Left lung (tissue), 10 donors: Measurements from ENCODE around the gene SKIDA1. TPM values are rescaled to one million over a fixed set of nuclear protein-coding genes. Genes with fewer than 3 reads are reported as not detected.

Source experiments
- ATAC-seq: fragments of 200-7000 bp; cut with Tn5 transposase; one replicate; pipeline ENCODE4 v1.9.1; 2020; ENCODE audit warnings: moderate library complexity
- DNase-seq, 4 donors: peaks; one replicate each; pipeline ENCODE4 v3.0.0-alpha.2; 2013 to 2020
- H3K27ac ChIP-seq, 2 donors: fragments of 200-600 bp; sonication (generic) in 1 of 2; one replicate each; pipeline versions ENCODE4 v1.5.0 to v1.8.0; 2020 to 2021
- H3K27me3 ChIP-seq, 2 donors: fragments of 200-600 bp; sonication (generic) in 1 of 2; one replicate each; pipeline versions ENCODE4 v1.5.0 to v1.8.0; 2020 to 2021
- H3K36me3 ChIP-seq, 2 donors: fragments of 200-600 bp; sonication (generic) in 1 of 2; one replicate each; pipeline versions ENCODE4 v1.5.0 to v1.8.0; 2020 to 2021
- H3K4me1 ChIP-seq, 2 donors: fragments of 200-600 bp; one replicate each; pipeline ENCODE4 v1.8.0; 2021
- H3K4me3 ChIP-seq, 2 donors: fragments of 200-600 bp; sonication (generic) in 1 of 2; one replicate each; pipeline versions ENCODE4 v1.5.0 to v1.8.0; 2020 to 2021; ENCODE audit warnings: mild to moderate bottlenecking in 1 of 2
- H3K9me3 ChIP-seq, 2 donors: fragments of 200-600 bp; sonication (generic) in 1 of 2; one replicate each; pipeline versions ENCODE4 v1.5.0 to v1.8.0; 2020 to 2021
- intact Hi-C, 2 donors: fragments of 100-400 bp; cut with DNase I; formaldehyde crosslinking; loops; one replicate each; pipeline versions ENCODE4 v1.11.2 to v1.14.2; 2022
- microRNA-seq, 2 donors: library from miRNA; unstranded; fragments of <30 nt; microRNA quantifications; one replicate each; pipeline ENCODE4, GENCODE V29; 2019
- polyA plus RNA-seq, 6 donors: library from polyadenylated mRNA; unstranded; fragments of 120-200 nt; gene quantifications; one replicate each; pipeline ENCODE4 v1.2.1, GENCODE V29; 2013; ENCODE audit not compliant: insufficient read length in 6 of 6
- total RNA-seq, 2 donors: library from RNA; stranded (reverse); fragmentation: NEBNext Ultra II Directional; extraction: Animal tissue kit (Norgen Biotek cat#: 25700); gene quantifications; one replicate each; pipeline ENCODE4 v1.2.1, GENCODE V29; 2021
- TF ChIP-seq, protein P1 (sequence below), 2 donors: fragments of 200-600 bp; sonication (generic) in 1 of 2; IDR thresholded peaks; one replicate each; pipeline versions ENCODE4 v1.5.0 to v1.8.0; 2021; ENCODE audit warnings: antibody characterized with exemption in 2 of 2
- donor health status: DM: no; HTN: yes; CAD: no.
- donor health status: DM: no; HTN: no; CAD: no.

Gene SKIDA1
- total and polyA plus RNA-seq, 8 donors: 1.2 to 6.2 (median 4.9) TPM

DNA sequence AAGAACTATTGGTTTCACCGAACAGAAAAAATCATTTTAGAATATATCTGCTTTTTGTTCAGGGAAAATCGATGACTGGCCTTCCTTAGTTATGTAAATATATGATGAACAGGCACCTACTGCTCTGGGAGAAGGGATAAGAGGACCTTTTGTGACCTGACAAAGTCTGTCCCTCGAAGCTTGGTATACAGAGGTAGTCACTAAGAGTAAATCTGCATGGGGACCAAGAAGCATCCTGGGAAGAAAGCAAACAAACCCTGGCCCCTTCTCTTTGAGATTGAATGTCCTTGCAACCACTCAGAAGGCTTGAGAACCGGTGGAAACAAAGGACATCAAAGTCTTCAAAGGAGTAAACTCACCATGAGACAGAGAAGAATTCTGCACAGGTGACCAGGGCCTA, 52.3 kb downstream of the SKIDA1 start:
- DNase-seq (no peak), ATAC-seq (no peak)
- TF ChIP-seq, protein P1, sequence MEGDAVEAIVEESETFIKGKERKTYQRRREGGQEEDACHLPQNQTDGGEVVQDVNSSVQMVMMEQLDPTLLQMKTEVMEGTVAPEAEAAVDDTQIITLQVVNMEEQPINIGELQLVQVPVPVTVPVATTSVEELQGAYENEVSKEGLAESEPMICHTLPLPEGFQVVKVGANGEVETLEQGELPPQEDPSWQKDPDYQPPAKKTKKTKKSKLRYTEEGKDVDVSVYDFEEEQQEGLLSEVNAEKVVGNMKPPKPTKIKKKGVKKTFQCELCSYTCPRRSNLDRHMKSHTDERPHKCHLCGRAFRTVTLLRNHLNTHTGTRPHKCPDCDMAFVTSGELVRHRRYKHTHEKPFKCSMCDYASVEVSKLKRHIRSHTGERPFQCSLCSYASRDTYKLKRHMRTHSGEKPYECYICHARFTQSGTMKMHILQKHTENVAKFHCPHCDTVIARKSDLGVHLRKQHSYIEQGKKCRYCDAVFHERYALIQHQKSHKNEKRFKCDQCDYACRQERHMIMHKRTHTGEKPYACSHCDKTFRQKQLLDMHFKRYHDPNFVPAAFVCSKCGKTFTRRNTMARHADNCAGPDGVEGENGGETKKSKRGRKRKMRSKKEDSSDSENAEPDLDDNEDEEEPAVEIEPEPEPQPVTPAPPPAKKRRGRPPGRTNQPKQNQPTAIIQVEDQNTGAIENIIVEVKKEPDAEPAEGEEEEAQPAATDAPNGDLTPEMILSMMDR (IDR thresholded peaks at IDR 0.05): no peak
- Histone ChIP-seq H3K36me3 (no peaks in the 10 kb centered on the region), H3K9me3 (no peaks in the 10 kb centered on the region), H3K4me1 (no peaks in the 10 kb centered on the region), H3K27me3 (no peaks in the 10 kb centered on the region), H3K27ac (no peak overlapping the region), H3K4me3 (no peak overlapping the region)
- intact Hi-C loops: no loop called here

DNA sequence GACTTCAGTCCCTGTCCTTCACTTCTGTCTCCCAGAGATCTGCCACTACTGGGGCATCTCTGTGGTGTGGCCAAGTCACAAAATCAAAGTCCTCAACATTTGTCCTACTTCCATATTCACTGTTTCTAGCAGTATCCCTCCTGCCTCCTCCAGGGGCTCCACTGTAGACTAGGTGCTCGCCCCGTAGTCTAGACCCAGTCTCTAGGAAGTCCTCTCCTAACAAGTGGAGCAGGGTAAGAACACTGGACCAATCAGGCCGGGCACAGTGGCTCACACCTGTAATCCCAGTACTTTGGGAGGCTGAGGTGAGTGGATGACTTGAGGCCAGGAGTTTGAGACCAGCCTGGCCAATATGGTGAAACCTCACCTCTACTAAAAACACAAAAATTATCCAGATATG, 57.4 kb downstream of the SKIDA1 start:
- H3K36me3 ChIP-seq: no peaks in the 10 kb centered on the region
- H3K27me3 ChIP-seq: no peaks in the 10 kb centered on the region
- no peak overlapping the region for H3K27ac ChIP-seq
- H3K4me1 ChIP-seq: no peaks in the 10 kb centered on the region
- intact Hi-C loops: no loop called here
- TF ChIP-seq, protein P1 (IDR thresholded peaks at IDR 0.05): no peak
- ATAC-seq (no peak), DNase-seq (no peak)
- H3K9me3 ChIP-seq: no peaks in the 10 kb centered on the region
- no peak overlapping the region for H3K4me3 ChIP-seq

DNA sequence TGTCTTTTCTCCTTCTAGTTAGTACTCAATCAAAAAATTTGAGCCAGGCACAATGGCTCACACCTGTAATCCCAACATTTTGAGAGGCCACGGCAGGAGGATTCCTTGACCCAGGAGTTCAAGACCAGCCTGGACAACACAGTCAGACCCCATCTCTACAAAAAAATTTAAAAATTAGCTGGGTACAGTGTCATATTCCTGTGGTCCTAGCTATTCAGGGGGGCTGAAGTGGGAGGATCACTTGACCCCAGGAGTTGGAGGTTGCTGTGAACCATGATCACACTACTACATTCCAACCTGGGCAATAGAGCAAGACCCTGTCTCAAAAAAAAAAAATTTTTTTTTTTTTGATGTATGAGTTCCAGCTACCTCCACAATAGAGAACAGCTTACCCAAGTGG, 57.8 kb downstream of the SKIDA1 start:
- DNase-seq (no peak), ATAC-seq (no peak)
- Histone ChIP-seq H3K36me3 (no peaks in the 10 kb centered on the region), H3K27me3 (no peaks in the 10 kb centered on the region), H3K4me3 (no peak overlapping the region), H3K9me3 (no peaks in the 10 kb centered on the region), H3K4me1 (no peaks in the 10 kb centered on the region), H3K27ac (no peak overlapping the region)
- TF ChIP-seq, protein P1 (IDR thresholded peaks at IDR 0.05): no peak
- intact Hi-C loops: no loop called here

DNA sequence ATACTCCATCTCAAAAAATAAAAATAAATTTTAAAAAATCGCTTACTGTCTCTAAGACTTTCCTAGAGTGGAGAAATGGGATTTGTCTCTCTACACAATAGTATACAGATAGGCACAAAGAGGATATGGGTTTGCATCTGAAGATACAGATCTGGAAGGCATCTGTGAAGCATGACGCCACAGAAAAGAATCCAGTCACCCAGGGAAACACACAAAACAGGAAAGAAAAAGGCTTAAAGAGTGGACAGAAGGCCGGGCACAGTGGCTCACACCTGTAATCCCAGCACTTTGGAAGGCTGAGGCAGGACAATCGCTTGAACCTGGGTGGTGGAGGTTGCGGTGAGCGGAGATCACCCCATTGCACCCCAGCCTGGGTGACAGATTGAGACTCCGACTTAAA, 61.3 kb downstream of the SKIDA1 start:
- Histone ChIP-seq H3K27me3 (no peaks in the 10 kb centered on the region), H3K9me3 (no peaks in the 10 kb centered on the region), H3K36me3 (no peaks in the 10 kb centered on the region), H3K4me1 (no peaks in the 10 kb centered on the region), H3K27ac (no peak overlapping the region), H3K4me3 (no peak overlapping the region)
- ATAC-seq: no peak
- DNase-seq: no peak
- intact Hi-C loops: no loop called here
- TF ChIP-seq, protein P1 (IDR thresholded peaks at IDR 0.05): no peak

Small RNA genes within 50 kb of the gene (microRNA-seq; reads per million reads assigned to microRNA genes)
- 0.84 to 1.2 reads per million in 2 donors for gene MIR1915

Other genes with a start within 250 kb of the SKIDA1 start
- 10 to 100 TPM; 39.9 to 43.2 TPM for gene MLLT10, start 8.6 kb upstream of the SKIDA1 start, total RNA-seq
- gene MLLT10, start 8.6 kb upstream of the SKIDA1 start, polyA plus RNA-seq: 10 to 100 TPM; 48.3 to 55.2 (median 50.8) TPM